ENCODE data around the gene TECPR2. TPM values are rescaled to one million over a fixed set of nuclear protein-coding genes. Genes with fewer than 3 reads are reported as not detected.

Gene TECPR2
- total and polyA plus RNA-seq, 10 of the 15 experiments (the other 5 are each of a cell fraction or from before 2014, with no cell fraction given), result 0.15 to 10.0 (median 3.0) TPM

DNA sequence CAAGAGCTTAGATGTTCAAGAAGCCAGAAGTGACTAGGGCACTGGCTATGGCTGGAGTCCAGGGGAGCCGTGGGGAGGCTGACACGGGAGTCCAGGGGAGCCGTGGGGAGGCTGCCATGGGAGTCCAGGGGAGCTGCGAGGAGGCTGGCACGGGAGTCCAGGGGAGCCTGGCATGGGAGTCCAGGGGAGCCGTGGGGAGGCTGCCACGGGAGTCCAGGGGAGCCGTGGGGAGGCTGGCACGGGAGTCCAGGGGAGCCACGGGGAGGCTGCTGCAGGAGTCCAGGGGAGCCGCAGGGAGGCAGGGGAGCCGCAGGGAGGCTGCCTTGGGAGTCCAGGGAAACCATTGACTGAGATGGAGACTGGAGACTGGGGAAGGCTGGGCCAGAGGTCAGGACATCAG, 54.9 kb downstream of the TECPR2 start:
- FAIRE-seq (no peak), DNase-seq (ENCODE audit: low read depth, low spot score) (no peak), ATAC-seq (no peak)
- Histone ChIP-seq H3K4me2 (ENCODE audit: control insufficient read depth, insufficient read depth) (no peak overlapping the region), H3K79me2 (ENCODE audit: control insufficient read depth, insufficient read depth, low read length) (no peaks in the 10 kb centered on the region), H3K27ac (ENCODE audit: control insufficient read depth, insufficient read depth) (no peak overlapping the region), H3K27me3 (replicated peaks in 1 of 2; ENCODE audit: control insufficient read depth in 2 of 2, insufficient read depth in 2 of 2, low read length in 1 of 2) (no peaks in the 10 kb centered on the region), H3K9ac (ENCODE audit: control insufficient read depth, insufficient read depth, low read length) (no peak overlapping the region), H2AFZ (ENCODE audit: control insufficient read depth, low read depth, low read length) (no peak overlapping the region), H4K20me1 (ENCODE audit: control insufficient read depth, insufficient read depth) (no peaks in the 10 kb centered on the region), H3K4me3 (no peak overlapping the region), H3K4me1 (ENCODE audit: control insufficient read depth, insufficient read depth, low read length) (no peaks in the 10 kb centered on the region), H3K9me3 (replicated peaks; ENCODE audit: control insufficient read depth, insufficient read depth, low read length) (no peaks in the 10 kb centered on the region), H3K36me3 (ENCODE audit: control insufficient read depth in 2 of 2, insufficient read depth in 2 of 2, low read length in 1 of 2) (no peaks in the 10 kb centered on the region)
- intact Hi-C loops (cut with micrococcal nuclease; ENCODE audit: unreplicated experiment) (no loop called here), in situ Hi-C loops (cut with MboI) (no loop called here)
- RAD21 ChIA-PET (ENCODE audit: unreplicated experiment), result no interaction called here
- no peak for TF ChIP-seq CHD4 (IDR thresholded peaks at IDR 0.05)
- no peak for TF ChIP-seq ZZZ3 (IDR thresholded peaks at IDR 0.05; ENCODE audit: control insufficient read depth, insufficient read length, low read depth)
- no peak for TF ChIP-seq ETV6 (conservative IDR thresholded peaks at IDR 0.05 in 1 of 2, IDR thresholded peaks at IDR 0.05 in 1 of 2; ENCODE audit: borderline replicate concordance in 1 of 2, low read depth in 1 of 2)
- TF ChIP-seq, protein P1, sequence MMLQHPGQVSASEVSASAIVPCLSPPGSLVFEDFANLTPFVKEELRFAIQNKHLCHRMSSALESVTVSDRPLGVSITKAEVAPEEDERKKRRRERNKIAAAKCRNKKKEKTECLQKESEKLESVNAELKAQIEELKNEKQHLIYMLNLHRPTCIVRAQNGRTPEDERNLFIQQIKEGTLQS (IDR thresholded peaks at IDR 0.05; ENCODE audit: borderline replicate concordance, extremely low read depth, low read depth, low read length), result no peak
- TF ChIP-seq CHD1 (IDR thresholded peaks at IDR 0.05; ENCODE audit: low read depth, low read length), result no peak
- no peak for TF ChIP-seq ZNF274 (IDR thresholded peaks at IDR 0.05; ENCODE audit: insufficient read depth, insufficient read length)
- TF ChIP-seq TAF1 (IDR thresholded peaks at IDR 0.05; ENCODE audit: borderline replicate concordance, low read depth, low read length), result no peak
- TF ChIP-seq, protein P2, sequence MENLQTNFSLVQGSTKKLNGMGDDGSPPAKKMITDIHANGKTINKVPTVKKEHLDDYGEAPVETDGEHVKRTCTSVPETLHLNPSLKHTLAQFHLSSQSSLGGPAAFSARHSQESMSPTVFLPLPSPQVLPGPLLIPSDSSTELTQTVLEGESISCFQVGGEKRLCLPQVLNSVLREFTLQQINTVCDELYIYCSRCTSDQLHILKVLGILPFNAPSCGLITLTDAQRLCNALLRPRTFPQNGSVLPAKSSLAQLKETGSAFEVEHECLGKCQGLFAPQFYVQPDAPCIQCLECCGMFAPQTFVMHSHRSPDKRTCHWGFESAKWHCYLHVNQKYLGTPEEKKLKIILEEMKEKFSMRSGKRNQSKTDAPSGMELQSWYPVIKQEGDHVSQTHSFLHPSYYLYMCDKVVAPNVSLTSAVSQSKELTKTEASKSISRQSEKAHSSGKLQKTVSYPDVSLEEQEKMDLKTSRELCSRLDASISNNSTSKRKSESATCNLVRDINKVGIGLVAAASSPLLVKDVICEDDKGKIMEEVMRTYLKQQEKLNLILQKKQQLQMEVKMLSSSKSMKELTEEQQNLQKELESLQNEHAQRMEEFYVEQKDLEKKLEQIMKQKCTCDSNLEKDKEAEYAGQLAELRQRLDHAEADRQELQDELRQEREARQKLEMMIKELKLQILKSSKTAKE (IDR thresholded peaks at IDR 0.05; ENCODE audit: low read depth, poor library complexity, severe bottlenecking), result no peak
- TF ChIP-seq, protein P3, sequence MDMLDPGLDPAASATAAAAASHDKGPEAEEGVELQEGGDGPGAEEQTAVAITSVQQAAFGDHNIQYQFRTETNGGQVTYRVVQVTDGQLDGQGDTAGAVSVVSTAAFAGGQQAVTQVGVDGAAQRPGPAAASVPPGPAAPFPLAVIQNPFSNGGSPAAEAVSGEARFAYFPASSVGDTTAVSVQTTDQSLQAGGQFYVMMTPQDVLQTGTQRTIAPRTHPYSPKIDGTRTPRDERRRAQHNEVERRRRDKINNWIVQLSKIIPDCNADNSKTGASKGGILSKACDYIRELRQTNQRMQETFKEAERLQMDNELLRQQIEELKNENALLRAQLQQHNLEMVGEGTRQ (IDR thresholded peaks at IDR 0.05; ENCODE audit: borderline replicate concordance, low read depth, low read length), result no peak
- TF ChIP-seq SREBF2 (IDR thresholded peaks at IDR 0.05; ENCODE audit: low read length), result no peak
- TF ChIP-seq RFX5 (IDR thresholded peaks at IDR 0.05; ENCODE audit: low read depth, low read length), result no peak
- no peak for TF ChIP-seq NBN (IDR thresholded peaks at IDR 0.05)
- no peak for TF ChIP-seq MEF2B (IDR thresholded peaks at IDR 0.05; ENCODE audit: partially characterized antibody, poor library complexity, severe bottlenecking)
- no peak for TF ChIP-seq SUPT20H (IDR thresholded peaks at IDR 0.05; ENCODE audit: borderline replicate concordance, control insufficient read depth, low read depth, low read length)
- TF ChIP-seq EZH2 (IDR thresholded peaks at IDR 0.05; ENCODE audit: borderline replicate concordance, control insufficient read depth, low read depth, low read length), result no peak
- TF ChIP-seq RELA (IDR thresholded peaks at IDR 0.05; ENCODE audit: borderline replicate concordance, partially characterized antibody), result no peak
- TF ChIP-seq MXI1 (IDR thresholded peaks at IDR 0.05; ENCODE audit: low read depth, low read length), result no peak
- TF ChIP-seq, protein P4, sequence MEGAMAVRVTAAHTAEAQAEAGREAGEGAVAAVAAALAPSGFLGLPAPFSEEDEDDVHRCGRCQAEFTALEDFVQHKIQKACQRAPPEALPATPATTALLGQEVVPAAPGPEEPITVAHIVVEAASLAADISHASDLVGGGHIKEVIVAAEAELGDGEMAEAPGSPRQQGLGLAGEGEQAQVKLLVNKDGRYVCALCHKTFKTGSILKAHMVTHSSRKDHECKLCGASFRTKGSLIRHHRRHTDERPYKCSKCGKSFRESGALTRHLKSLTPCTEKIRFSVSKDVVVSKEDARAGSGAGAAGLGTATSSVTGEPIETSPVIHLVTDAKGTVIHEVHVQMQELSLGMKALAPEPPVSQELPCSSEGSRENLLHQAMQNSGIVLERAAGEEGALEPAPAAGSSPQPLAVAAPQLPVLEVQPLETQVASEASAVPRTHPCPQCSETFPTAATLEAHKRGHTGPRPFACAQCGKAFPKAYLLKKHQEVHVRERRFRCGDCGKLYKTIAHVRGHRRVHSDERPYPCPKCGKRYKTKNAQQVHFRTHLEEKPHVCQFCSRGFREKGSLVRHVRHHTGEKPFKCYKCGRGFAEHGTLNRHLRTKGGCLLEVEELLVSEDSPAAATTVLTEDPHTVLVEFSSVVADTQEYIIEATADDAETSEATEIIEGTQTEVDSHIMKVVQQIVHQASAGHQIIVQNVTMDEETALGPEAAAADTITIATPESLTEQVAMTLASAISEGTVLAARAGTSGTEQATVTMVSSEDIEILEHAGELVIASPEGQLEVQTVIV (IDR thresholded peaks at IDR 0.05; ENCODE audit: borderline replicate concordance, partially characterized antibody), result no peak
- POLR2A ChIA-PET, result no interaction called here
- BruUV-seq (replicated peaks), result no TSS peak
- SMC1A ChIA-PET (ENCODE audit: uncharacterized antibody, unreplicated experiment), result no interaction called here
- CTCF ChIA-PET, result interaction anchor here (0.6 to 1.0 kb wide), 2 partner anchors 98 to 517 kb away, joined by 3 read pairs; no protein-coding TSS in a partner anchor
- WGBS (ENCODE audit: insufficient coverage, insufficient replicate concordance, low lambda C conversion rate, missing lambda C conversion rate), result 77% methylated on average over 6 of the region's 12 CpGs

Measured in GM12878 (cell line).